Type B pancreatic cell (in vitro differentiated cells): Measurements from ENCODE around the gene PHF11. TPM values are rescaled to one million over a fixed set of nuclear protein-coding genes. Genes with fewer than 3 reads are reported as not detected.

Experiments used
- DNase-seq: peaks from one replicate; pipeline ENCODE4 v3.0.0; 2021; ENCODE audit warnings: mixed read lengths; ENCODE audit not compliant: unreplicated experiment; ENCODE audit errors: extremely low spot score
- H3K27ac Mint-ChIP-seq: 2 replicates; pipeline ENCODE4 v1.8.0; 2021; ENCODE audit warnings: mild to moderate bottlenecking, mixed read lengths
- H3K27me3 Mint-ChIP-seq: 2 replicates; pipeline ENCODE4 v1.8.0; 2021; ENCODE audit warnings: mixed read lengths
- H3K36me3 Mint-ChIP-seq: 2 replicates; pipeline ENCODE4 v1.8.0; 2021; ENCODE audit warnings: mixed read lengths
- H3K4me1 Mint-ChIP-seq: one replicate; pipeline ENCODE4 v1.8.0; 2021; ENCODE audit warnings: mixed read lengths; ENCODE audit not compliant: unreplicated experiment
- H3K4me3 Mint-ChIP-seq: 2 replicates; pipeline ENCODE4 v1.8.0; 2021; ENCODE audit warnings: mild to moderate bottlenecking, mixed read lengths
- H3K9me3 Mint-ChIP-seq: 2 replicates; pipeline ENCODE4 v1.8.0; 2021; ENCODE audit warnings: mixed read lengths
- CTCF ChIP-seq: fragments of 200-600 bp; sonication (generic); conservative IDR thresholded peaks from 2 replicates; pipeline ENCODE4 v1.5.0; 2021; ENCODE audit warnings: antibody characterized with exemption, mild to moderate bottlenecking
- total RNA-seq: library from RNA; stranded (reverse); gene quantifications from 2 replicates; pipeline ENCODE4 v1.2.1, GENCODE V29; 2021; ENCODE audit warnings: low replicate concordance

The PHF11 gene
- total RNA-seq, 1 donor from 2014 or later = 18.9 TPM

- no peak overlapping the region for H3K27ac Mint-ChIP-seq
- no peaks in the 10 kb centered on the region for H3K9me3 Mint-ChIP-seq
- TF ChIP-seq CTCF = no peak
- no peaks in the 10 kb centered on the region for H3K27me3 Mint-ChIP-seq
- H3K4me3 Mint-ChIP-seq = no peak overlapping the region
- H3K4me1 Mint-ChIP-seq = no peaks in the 10 kb centered on the region
- no peak for DNase-seq
- peaks cover 8% of the 10 kb centered on the region for H3K36me3 Mint-ChIP-seq
Measured at GRCh38 chr13:49452725-49453457, 42.9 kb upstream of the PHF11 start.

- H3K36me3 Mint-ChIP-seq = peaks cover 11% of the 10 kb centered on the region
- no peak for TF ChIP-seq CTCF
- H3K4me3 Mint-ChIP-seq = no peak overlapping the region
- no peaks in the 10 kb centered on the region for H3K4me1 Mint-ChIP-seq
- H3K9me3 Mint-ChIP-seq = no peaks in the 10 kb centered on the region
- DNase-seq = no peak
- no peaks in the 10 kb centered on the region for H3K27me3 Mint-ChIP-seq
- H3K27ac Mint-ChIP-seq = no peak overlapping the region
Measured at GRCh38 chr13:49453465-49453864, 42.3 kb upstream of the PHF11 start.

- TF ChIP-seq CTCF = no peak
- no peak for DNase-seq
- peaks cover 13% of the 10 kb centered on the region for H3K36me3 Mint-ChIP-seq
- no peaks in the 10 kb centered on the region for H3K4me1 Mint-ChIP-seq
- no peaks in the 10 kb centered on the region for H3K9me3 Mint-ChIP-seq
- H3K27ac Mint-ChIP-seq = no peak overlapping the region
- no peak overlapping the region for H3K4me3 Mint-ChIP-seq
- no peaks in the 10 kb centered on the region for H3K27me3 Mint-ChIP-seq
Measured at GRCh38 chr13:49454388-49455006, 41.3 kb upstream of the PHF11 start.

- H3K4me1 Mint-ChIP-seq = no peaks in the 10 kb centered on the region
- H3K36me3 Mint-ChIP-seq = peaks cover 13% of the 10 kb centered on the region
- DNase-seq = no peak
- no peak overlapping the region for H3K27ac Mint-ChIP-seq
- no peaks in the 10 kb centered on the region for H3K27me3 Mint-ChIP-seq
- TF ChIP-seq CTCF = no peak
- H3K4me3 Mint-ChIP-seq = no peak overlapping the region
- H3K9me3 Mint-ChIP-seq = no peaks in the 10 kb centered on the region
Measured at GRCh38 chr13:49455007-49455398, 40.8 kb upstream of the PHF11 start.

GRCh38 chr13:49456156-49456555 lies 39.6 kb upstream of the PHF11 start:
- Mint-ChIP-seq H3K4me3 (no peak overlapping the region), H3K27me3 (no peaks in the 10 kb centered on the region), H3K9me3 (no peaks in the 10 kb centered on the region), H3K27ac (no peak overlapping the region), H3K4me1 (no peaks in the 10 kb centered on the region), H3K36me3 (peaks cover 15% of the 10 kb centered on the region)
- no peak for TF ChIP-seq CTCF
- no peak for DNase-seq
